Stimulated activated CD8-positive, alpha-beta memory T cell treated with anti-CD3 and anti-CD28 coated beads, Interleukin-4, amount 100 ng/mL, for 24 hours (primary cell): ENCODE measurements around the gene SYNE1.
"Not testable (repeated sequence)": the region's sequence is repeated elsewhere in the genome, so short reads cannot be mapped to it uniquely, and the experiment has no call there.

Experiments
- DNase-seq: peaks from one replicate; pipeline ENCODE4 v3.0.0-alpha.2; 2020; ENCODE audit warnings: low read depth

The SYNE1 gene

DNA sequence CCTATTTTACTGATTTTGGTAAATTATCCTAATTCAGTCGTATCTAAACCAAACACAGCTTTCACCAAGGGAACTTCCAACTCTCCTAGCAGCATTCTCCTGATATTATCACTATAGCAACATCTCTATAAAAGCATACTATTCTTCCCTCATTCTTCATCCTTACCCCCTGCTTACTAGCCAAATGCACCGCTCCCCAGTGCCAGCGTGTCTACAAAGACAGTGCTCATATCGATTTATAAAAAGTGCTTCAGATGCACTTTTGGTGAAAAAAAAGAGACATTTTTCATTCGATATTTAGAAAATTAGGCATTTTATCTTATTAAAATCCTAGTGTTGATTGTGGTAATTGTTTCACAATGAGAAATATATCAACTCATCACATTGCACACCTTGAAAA lies 74.0 kb downstream of the SYNE1 start:
- DNase-seq, result no peak

DNA sequence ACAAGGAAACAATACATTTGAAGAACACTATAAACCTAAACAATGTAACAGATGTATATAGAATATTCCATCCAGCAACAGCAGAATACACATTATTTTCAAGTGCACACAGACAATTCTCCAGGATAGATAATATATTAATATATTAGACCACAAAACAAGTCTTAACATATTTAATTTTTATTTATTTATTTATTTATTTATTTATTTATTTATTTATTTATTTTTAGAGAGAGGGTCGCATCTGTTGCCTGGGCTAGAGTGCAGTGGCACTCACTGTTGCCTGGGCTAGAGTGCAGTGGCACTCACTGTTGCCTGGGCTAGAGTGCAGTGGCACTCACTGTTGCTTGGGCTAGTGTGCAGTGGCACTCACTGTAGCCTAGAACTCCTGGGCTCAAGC lies 78.4 kb downstream of the SYNE1 start:
- not testable (repeated sequence) for DNase-seq

DNA sequence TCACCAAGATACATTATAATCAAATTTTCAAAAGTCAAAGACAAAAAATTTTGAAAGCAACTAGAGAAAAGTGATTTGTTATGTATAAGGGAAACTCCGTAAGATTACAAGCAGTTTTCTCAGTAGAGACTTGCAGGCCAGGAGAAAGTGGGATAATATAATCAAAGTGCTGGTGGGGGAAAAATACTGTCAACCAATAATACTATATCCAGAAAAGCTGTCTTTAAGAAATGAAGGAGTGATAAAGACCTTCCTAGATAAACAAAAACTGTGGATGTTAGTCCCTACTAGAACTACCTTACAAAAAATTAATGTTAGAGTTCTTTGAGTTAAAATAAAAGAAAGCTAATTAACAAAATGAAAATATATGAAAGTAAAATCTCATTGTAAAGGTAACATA lies 79.7 kb downstream of the SYNE1 start:
- no peak for DNase-seq

DNA sequence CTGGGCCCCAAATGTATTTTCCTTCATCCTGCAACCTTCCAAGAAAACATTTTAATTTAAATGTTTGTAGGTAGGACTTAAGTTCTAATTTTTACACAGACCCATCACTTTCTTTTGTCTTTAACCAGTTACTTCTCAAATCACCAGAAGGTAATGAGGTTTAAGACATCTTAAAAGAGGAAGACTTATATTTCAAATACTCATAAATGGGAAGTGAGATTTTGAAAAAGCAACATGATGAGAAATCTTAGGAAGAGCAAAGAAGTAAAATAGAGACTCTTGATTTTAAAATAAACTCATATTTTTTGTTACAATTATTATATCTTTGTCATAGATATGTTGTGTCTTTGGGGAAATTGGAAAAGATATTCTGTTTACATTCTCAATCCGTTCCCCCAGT lies 82.3 kb downstream of the SYNE1 start:
- DNase-seq, result no peak

GRCh38 chr6:152552616-152553209 lies 84.4 kb downstream of the SYNE1 start:
- DNase-seq, result peak; percentile 29

DNA sequence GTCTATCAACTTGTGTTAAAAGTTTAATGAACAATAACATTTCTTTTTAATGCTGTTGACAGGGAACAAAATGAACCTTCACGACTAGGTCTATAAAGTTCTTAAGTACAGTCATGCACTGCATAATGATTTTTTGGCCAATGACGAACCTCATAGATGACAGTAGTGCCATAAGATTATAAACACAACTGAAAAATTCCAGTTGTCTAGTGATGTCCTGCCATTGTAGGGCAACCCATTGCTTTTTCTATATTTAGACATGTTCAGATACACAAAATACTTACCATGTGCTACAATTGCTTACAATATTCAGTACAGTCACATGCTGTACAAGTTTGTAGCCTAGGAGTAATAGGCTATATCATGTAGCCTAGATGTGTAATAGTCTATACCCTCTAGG lies 93.6 kb downstream of the SYNE1 start:
- DNase-seq, result no peak

DNA sequence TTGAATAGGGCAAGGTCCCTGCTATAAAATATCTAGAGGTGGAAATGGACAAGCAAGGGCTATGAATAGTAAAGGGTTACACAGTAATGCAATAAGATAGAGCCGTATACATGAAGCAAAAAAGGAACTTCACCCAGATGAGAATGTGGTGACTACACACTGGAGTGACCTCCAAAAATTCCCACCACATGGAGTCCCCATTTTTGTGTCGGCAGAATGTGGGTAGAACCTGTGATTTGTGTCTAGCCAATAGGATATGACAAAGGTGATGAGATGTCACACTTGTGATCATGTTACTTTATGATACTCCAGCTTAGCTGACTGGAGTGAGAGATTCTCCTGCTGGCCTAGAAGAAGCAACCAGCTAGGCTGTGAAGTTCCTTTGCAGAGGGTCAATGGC lies 96.8 kb downstream of the SYNE1 start:
- DNase-seq, result no peak

DNA sequence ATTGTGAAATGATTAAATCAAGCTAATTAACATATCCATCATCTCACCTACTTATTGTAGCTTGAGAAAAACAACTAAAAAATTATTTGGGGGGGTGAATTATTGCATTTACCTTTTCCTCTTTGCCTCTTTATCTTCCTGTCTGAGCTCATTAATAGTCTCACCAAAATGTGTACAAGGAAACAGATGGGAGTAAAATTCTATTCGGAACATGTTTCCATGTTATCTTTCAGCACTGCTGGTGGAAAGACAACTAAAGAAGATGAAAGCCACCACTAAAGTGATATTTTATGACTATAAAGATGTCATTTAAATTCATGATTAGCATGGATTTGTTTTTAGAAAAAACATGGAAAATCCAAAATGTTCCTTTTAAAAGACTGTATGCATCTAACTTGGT lies 102.6 kb downstream of the SYNE1 start:
- DNase-seq, result no peak

- DNase-seq, result no peak
These were observed 104.4 kb downstream of the SYNE1 start for GRCh38 chr6:152532556-152533422.

DNA sequence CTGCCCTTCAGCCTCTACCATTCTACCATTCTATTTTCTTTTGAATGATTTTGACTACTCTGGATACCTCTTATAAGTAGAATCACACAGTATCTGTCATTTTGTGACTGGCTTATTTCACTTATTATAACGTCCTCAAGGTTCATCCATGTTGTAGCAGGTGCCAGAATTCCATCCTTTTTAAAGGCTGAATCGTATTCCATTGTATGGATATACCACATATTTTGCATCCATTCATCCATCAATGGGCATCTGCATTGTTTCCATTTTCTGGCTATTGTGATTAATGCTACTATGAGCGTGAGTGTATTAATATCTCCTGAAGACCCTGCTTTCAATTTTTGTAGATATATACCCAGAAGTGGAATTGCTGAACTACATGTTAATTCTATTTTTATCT lies 105.5 kb downstream of the SYNE1 start:
- no peak for DNase-seq

DNA sequence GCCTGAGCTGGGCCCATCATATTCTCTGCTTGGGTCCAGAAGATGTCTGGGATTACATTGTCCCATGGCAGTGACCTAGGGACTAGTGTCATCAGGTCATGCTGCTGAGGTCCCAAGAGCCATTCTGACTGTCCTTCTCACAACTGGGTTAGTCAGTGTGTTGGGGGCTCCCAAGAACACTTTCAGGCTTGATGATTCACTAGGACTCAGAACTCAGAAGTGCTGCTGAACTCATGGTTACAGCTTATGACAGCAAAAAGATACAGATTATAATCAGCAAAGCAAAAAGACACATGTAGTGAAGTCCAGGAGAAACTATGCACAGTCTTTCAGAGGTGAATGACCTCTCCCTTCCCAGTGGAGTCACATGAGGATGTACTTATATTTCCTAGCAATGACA lies 107.8 kb downstream of the SYNE1 start:
- no peak for DNase-seq

GRCh38 chr6:152514120-152514519 lies 123.0 kb downstream of the SYNE1 start:
- not testable (repeated sequence) for DNase-seq

- DNase-seq, result no peak
These were observed 127.2 kb downstream of the SYNE1 start for GRCh38 chr6:152509916-152510315.

DNA sequence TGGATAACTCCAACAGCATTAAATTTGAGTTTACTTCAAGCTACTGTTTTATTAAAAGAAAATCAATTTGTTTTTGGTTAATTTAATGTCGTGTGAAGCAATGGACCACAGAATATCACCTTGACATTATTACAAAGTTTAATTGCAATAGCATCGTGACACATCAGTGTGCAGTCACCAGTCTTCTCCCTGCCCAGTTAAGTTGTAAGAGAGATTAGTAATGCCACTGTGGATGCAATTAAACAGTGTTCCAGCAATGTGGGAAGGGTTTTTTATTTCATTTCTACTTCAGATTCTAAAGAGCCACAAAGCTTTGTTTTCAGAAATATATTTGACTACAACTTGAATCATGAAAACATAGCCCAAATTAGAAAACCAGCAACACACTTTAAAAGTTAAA lies 128.7 kb downstream of the SYNE1 start:
- DNase-seq, result no peak

DNA sequence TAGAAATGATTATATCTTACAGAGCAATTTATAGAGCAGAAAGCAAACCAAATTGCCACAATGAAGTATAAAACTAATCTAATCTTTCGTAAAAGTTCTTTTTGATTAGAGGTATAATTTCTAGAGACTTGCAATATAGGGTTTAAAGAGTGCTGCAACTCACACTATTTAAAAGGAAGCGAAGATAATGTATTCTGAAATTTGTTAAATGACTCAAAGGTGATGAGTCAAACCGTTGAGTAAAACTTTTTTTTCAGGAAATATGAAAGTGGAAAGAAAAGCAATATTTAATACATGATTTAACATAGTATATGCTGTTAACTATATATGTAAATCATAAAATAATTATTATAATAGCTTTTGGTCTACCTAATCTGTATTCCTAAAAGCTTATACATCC lies 133.6 kb downstream of the SYNE1 start:
- DNase-seq, result no peak

GRCh38 chr6:152502421-152503188 lies 134.6 kb downstream of the SYNE1 start:
- DNase-seq, result no peak

DNA sequence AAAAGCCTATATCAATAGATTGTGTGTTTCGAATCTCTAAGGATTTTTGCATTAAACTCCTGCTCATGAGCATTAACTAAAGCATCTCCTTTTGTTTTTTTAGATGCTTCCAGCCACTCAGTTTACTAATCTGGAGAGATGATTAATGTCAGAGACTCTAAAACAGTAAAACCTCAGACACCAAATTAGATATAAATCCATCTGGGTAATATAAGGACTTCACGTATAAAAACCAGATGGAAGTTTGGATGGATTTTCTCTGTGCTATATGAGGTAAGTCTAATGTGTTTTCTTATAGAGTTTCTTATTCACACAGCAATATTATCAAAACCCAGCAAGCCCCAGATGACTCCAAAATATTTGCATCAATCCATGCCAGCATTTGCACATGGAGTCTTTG lies 137.2 kb downstream of the SYNE1 start:
- DNase-seq, result no peak

GRCh38 chr6:152496731-152497130 lies 140.4 kb downstream of the SYNE1 start:
- DNase-seq, result no peak

DNA sequence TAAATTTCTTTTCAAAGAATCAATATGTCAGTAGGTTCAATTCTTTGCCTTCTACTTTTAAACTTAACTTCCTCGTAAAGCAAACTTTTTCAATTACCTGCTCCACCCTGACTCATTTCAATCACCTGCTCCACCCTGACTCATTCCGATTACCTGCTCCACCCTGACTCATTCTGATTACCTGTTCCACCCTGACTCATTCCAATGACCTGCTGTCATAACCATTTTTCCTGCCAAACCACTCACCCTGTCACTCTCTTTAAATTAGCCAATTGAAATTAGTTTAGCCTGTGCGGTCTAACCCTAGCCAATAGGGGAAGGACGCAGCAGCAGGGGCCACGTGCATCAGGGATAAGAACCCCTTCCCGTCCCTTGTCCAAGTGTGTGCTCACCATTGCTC lies 141.7 kb downstream of the SYNE1 start:
- not testable (repeated sequence) for DNase-seq

DNA sequence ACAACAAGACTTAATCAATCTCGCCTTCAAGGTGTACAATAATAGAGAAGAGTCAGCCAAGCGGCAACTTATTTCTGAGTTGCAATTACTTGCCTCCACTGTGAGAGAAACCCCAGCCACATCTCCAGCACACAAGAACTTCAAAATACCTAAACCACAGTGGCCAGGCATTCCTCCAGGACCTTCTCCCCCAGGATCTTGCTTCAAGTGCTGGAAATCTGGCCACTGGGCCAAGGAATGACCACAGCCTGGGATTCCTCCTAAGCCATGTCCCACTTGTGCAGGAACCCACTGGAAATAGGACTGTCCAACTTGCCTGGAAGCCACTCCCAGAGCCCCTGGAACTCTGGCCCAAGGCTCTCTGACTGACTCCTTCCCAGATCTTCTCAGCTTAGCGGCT lies 144.9 kb downstream of the SYNE1 start:
- DNase-seq, result not testable (repeated sequence)

- not testable (repeated sequence) for DNase-seq
These were observed 145.7 kb downstream of the SYNE1 start for GRCh38 chr6:152491501-152491900.

GRCh38 chr6:152490971-152491378 lies 146.2 kb downstream of the SYNE1 start:
- DNase-seq, result not testable (repeated sequence)

DNA sequence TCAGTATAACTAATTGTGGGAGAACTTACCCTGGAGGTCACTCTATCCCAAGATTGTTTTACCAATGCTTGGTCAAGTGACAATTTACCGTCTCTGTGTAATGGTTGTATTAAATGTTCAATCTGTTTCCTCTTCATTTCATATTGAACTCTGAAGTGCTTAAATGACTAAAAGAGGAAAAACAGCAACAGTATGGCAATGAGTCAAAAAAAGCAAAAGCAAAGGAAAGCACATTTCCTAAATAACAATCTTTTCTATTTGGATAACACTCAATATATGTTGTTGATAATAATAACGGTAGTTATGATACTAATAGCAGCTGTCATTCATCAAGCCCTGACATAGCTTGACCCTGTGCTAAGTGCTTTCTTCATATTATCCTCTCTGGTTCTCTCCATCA lies 152.4 kb downstream of the SYNE1 start:
- no peak for DNase-seq
